ENCODE measurements around the gene AP3B1.

GRCh38 chr5:78234804-78235203 is 59.7 kb downstream of the AP3B1 start:
- TF ChIP-seq, protein P1, sequence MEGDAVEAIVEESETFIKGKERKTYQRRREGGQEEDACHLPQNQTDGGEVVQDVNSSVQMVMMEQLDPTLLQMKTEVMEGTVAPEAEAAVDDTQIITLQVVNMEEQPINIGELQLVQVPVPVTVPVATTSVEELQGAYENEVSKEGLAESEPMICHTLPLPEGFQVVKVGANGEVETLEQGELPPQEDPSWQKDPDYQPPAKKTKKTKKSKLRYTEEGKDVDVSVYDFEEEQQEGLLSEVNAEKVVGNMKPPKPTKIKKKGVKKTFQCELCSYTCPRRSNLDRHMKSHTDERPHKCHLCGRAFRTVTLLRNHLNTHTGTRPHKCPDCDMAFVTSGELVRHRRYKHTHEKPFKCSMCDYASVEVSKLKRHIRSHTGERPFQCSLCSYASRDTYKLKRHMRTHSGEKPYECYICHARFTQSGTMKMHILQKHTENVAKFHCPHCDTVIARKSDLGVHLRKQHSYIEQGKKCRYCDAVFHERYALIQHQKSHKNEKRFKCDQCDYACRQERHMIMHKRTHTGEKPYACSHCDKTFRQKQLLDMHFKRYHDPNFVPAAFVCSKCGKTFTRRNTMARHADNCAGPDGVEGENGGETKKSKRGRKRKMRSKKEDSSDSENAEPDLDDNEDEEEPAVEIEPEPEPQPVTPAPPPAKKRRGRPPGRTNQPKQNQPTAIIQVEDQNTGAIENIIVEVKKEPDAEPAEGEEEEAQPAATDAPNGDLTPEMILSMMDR (conservative IDR thresholded peaks at IDR 0.05; ENCODE audit: low read length) = no peak
- no peak for TF ChIP-seq EZH2phosphoT487 (IDR thresholded peaks at IDR 0.05; ENCODE audit: borderline replicate concordance)
